Measurements from ENCODE around the gene TBL1X.

TBL1X gene

GRCh38 chrX:9482408-9482807 is 17.6 kb downstream of the TBL1X start:
- TF ChIP-seq CTCF (IDR thresholded peaks at IDR 0.05; ENCODE audit: control extremely low read depth, extremely low read depth, low read depth, missing control alignments) = no peak
- CTCF ChIA-PET = interaction anchor here (0.7 kb wide), 1 partner anchor 13 kb away, joined by 3 read pairs; no protein-coding TSS in a partner anchor
- POLR2A ChIA-PET = no interaction called here
- no peak for DNase-seq (ENCODE audit: extremely low spot score)

GRCh38 chrX:9482837-9483236 is 18.0 kb downstream of the TBL1X start:
- TF ChIP-seq CTCF (IDR thresholded peaks at IDR 0.05; ENCODE audit: control extremely low read depth, extremely low read depth, low read depth, missing control alignments) = no peak
- CTCF ChIA-PET = no interaction called here
- DNase-seq (ENCODE audit: extremely low spot score) = no peak
- POLR2A ChIA-PET = no interaction called here

GRCh38 chrX:9483376-9483775 is 18.5 kb downstream of the TBL1X start:
- ChIA-PET POLR2A (no interaction called here), CTCF (no interaction called here)
- no peak for TF ChIP-seq CTCF (IDR thresholded peaks at IDR 0.05; ENCODE audit: control extremely low read depth, extremely low read depth, low read depth, missing control alignments)
- DNase-seq (ENCODE audit: extremely low spot score) = no peak

GRCh38 chrX:9486786-9487387 is 22.0 kb downstream of the TBL1X start:
- CTCF ChIA-PET = no interaction called here
- no peak for TF ChIP-seq CTCF (IDR thresholded peaks at IDR 0.05; ENCODE audit: control extremely low read depth, extremely low read depth, low read depth, missing control alignments)
- no peak for DNase-seq (ENCODE audit: extremely low spot score)
- POLR2A ChIA-PET = no interaction called here

- DNase-seq (ENCODE audit: extremely low spot score) = no peak
- no peak for TF ChIP-seq CTCF (IDR thresholded peaks at IDR 0.05; ENCODE audit: control extremely low read depth, extremely low read depth, low read depth, missing control alignments)
- ChIA-PET CTCF (no interaction called here), POLR2A (no interaction called here)
Observed at GRCh38 chrX:9488586-9488985, 23.7 kb downstream of the TBL1X start.

- ChIA-PET POLR2A (no interaction called here), CTCF (no interaction called here)
- TF ChIP-seq CTCF (IDR thresholded peaks at IDR 0.05; ENCODE audit: control extremely low read depth, extremely low read depth, low read depth, missing control alignments) = no peak
- DNase-seq (ENCODE audit: extremely low spot score) = no peak
Observed at GRCh38 chrX:9489234-9489633, 24.4 kb downstream of the TBL1X start.

- ChIA-PET CTCF (no interaction called here), POLR2A (no interaction called here)
- TF ChIP-seq CTCF (IDR thresholded peaks at IDR 0.05; ENCODE audit: control extremely low read depth, extremely low read depth, low read depth, missing control alignments) = no peak
- no peak for DNase-seq (ENCODE audit: extremely low spot score)
Observed at GRCh38 chrX:9492901-9493300, 28.0 kb downstream of the TBL1X start.

Data from GM10248 (cell line).